GM12878 (cell line): ENCODE data around the gene TRIM67. TPM values are rescaled to one million over a fixed set of nuclear protein-coding genes. Genes with fewer than 3 reads are reported as not detected.

Experiments
- ATAC-seq: fragments of 200-7000 bp; cut with Tn5 transposase; 3 replicates; pipeline ENCODE4 v1.9.1; 2020; ENCODE audit warnings: mild to moderate bottlenecking, moderate library complexity
- BruUV-seq: library from RNA; stranded (reverse); fragments of 400-500 nt; replicated peaks from 2 replicates; lab custom pipeline; 2021; lab: Mats Ljungman, UMichigan
- CTCF ChIA-PET: fragments of 300-600 bp; sonication (Branson Sonifier 250); formaldehyde crosslinking; extraction: SDS; loops from one replicate; lab custom pipeline; 2021; ENCODE audit warnings: inconsistent platforms; lab: Yijun Ruan, JAX
- POLR2A ChIA-PET: fragments of 350-600 bp; formaldehyde crosslinking; extraction: SDS; loops from one replicate; lab custom pipeline; 2021; ENCODE audit warnings: inconsistent platforms; lab: Charles Lee
- RAD21 ChIA-PET: fragments of 300-600 bp; sonication (Branson Sonifier 250); formaldehyde crosslinking; loops from one replicate; lab custom pipeline; 2023; ENCODE audit warnings: antibody characterized with exemption; ENCODE audit not compliant: unreplicated experiment; lab: Charles Lee
- SMC1A ChIA-PET: fragments of 300-600 bp; sonication (Branson Sonifier 250); formaldehyde crosslinking; loops from one replicate; lab custom pipeline; 2023; ENCODE audit not compliant: unreplicated experiment, uncharacterized antibody; lab: Charles Lee
- DNase-seq: peaks from one replicate; pipeline ENCODE4 v3.0.0-alpha.2; 2011; ENCODE audit warnings: low read depth, low spot score
- FAIRE-seq: peaks from 3 replicates; lab custom pipeline; 2011; peaks lifted over from hg19 to GRCh38; lab: Jason Lieb, UNC
- H2AFZ ChIP-seq: 2 replicates; pipeline ENCODE4 v1.6.0; 2011; ENCODE audit warnings: low read depth, low read length, control low read depth; ENCODE audit not compliant: control insufficient read depth
- H3K27ac ChIP-seq: 2 replicates; pipeline ENCODE4 v1.5.1; 2011; ENCODE audit warnings: control low read depth; ENCODE audit not compliant: control insufficient read depth, insufficient read depth
- H3K27me3 ChIP-seq, 2 experiments: replicated peaks in 1 of 2; 2 replicates each; pipeline versions ENCODE4 v1.6.0 to v1.6.1; 2011; ENCODE audit warnings: low read length in 1 of 2; ENCODE audit not compliant: control insufficient read depth in 2 of 2, insufficient read depth in 2 of 2
- H3K36me3 ChIP-seq, 2 experiments: 2 replicates each; pipeline ENCODE4 v1.5.1; 2011; ENCODE audit warnings: low read length in 1 of 2; ENCODE audit not compliant: control insufficient read depth in 2 of 2, insufficient read depth in 2 of 2
- H3K4me1 ChIP-seq: 2 replicates; pipeline ENCODE4 v1.6.1; 2011; ENCODE audit warnings: mild to moderate bottlenecking, low read length, moderate library complexity, mixed read lengths; ENCODE audit not compliant: control insufficient read depth, insufficient read depth
- H3K4me2 ChIP-seq: 2 replicates; pipeline ENCODE4 v1.6.0; 2011; ENCODE audit warnings: control low read depth; ENCODE audit not compliant: control insufficient read depth, insufficient read depth
- H3K4me3 ChIP-seq: fragments of 200-600 bp; sonication (generic); 2 replicates; pipeline ENCODE4 v1.5.1; 2016
- H3K79me2 ChIP-seq: 2 replicates; pipeline ENCODE4 v1.6.0; 2011; ENCODE audit warnings: low read length; ENCODE audit not compliant: control insufficient read depth, insufficient read depth
- H3K9ac ChIP-seq: 2 replicates; pipeline ENCODE4 v1.8.0; 2011; ENCODE audit warnings: low read length, control low read depth, mixed read lengths; ENCODE audit not compliant: control insufficient read depth, insufficient read depth
- H3K9me3 ChIP-seq: replicated peaks from 3 replicates; pipeline ENCODE4 v1.5.1; 2011; ENCODE audit warnings: mild to moderate bottlenecking, low read length; ENCODE audit not compliant: control insufficient read depth, insufficient read depth
- H4K20me1 ChIP-seq: 2 replicates; pipeline ENCODE4 v1.6.0; 2011; ENCODE audit not compliant: control insufficient read depth, insufficient read depth
- CBX5 ChIP-seq: sonication (generic); IDR thresholded peaks from 2 replicates; pipeline ENCODE4 v1.6.1; 2016; ENCODE audit warnings: low read depth, moderate library complexity, mild to moderate bottlenecking, inconsistent platforms
- EZH2 ChIP-seq: IDR thresholded peaks from 2 replicates; pipeline ENCODE4 v1.6.1; 2012; ENCODE audit warnings: low read depth, mild to moderate bottlenecking, control low read depth, inconsistent platforms, low read length, borderline replicate concordance; ENCODE audit not compliant: control insufficient read depth
- GABPA ChIP-seq: IDR thresholded peaks from 2 replicates; pipeline ENCODE4 v1.6.1; 2014; ENCODE audit warnings: antibody characterized with exemption, low read depth, mild to moderate bottlenecking, inconsistent platforms
- PAX8 ChIP-seq: fragments of 450-650 bp; IDR thresholded peaks from 2 replicates; pipeline ENCODE4 v1.6.1; 2017; ENCODE audit warnings: mild to moderate bottlenecking, moderate library complexity
- PBX3 ChIP-seq: IDR thresholded peaks from 2 replicates; pipeline ENCODE4 v1.6.1; 2011; ENCODE audit warnings: mild to moderate bottlenecking, low read depth, low read length, moderate library complexity; ENCODE audit not compliant: insufficient replicate concordance
- PML ChIP-seq: IDR thresholded peaks from 2 replicates; pipeline ENCODE4 v1.6.1; 2012; ENCODE audit warnings: low read length, inconsistent platforms
- POLR2AphosphoS2 ChIP-seq: IDR thresholded peaks from 2 replicates; pipeline ENCODE4 v1.6.1; 2011; ENCODE audit warnings: low read depth, mild to moderate bottlenecking, low read length, improper control_type of control experiment, moderate library complexity
- POU2F2 ChIP-seq: IDR thresholded peaks from 3 replicates; pipeline ENCODE4 v1.6.1; 2011; ENCODE audit warnings: low read depth, mild to moderate bottlenecking, low read length, borderline replicate concordance
- SMARCA5 ChIP-seq: fragments of 450-650 bp; IDR thresholded peaks from 2 replicates; pipeline ENCODE4 v1.6.1; 2017; ENCODE audit warnings: mild to moderate bottlenecking
- SUPT20H ChIP-seq: IDR thresholded peaks from 2 replicates; pipeline ENCODE4 v1.6.1; 2011; ENCODE audit warnings: low read depth, mild to moderate bottlenecking, low read length, moderate library complexity, borderline replicate concordance; ENCODE audit not compliant: control insufficient read depth
- TCF7 ChIP-seq: IDR thresholded peaks from 2 replicates; pipeline ENCODE4 v1.6.1; 2014; ENCODE audit warnings: antibody characterized with exemption, borderline replicate concordance
- YY1 ChIP-seq: IDR thresholded peaks from 2 replicates; pipeline ENCODE4 v1.6.1; 2011; ENCODE audit warnings: low read depth, mild to moderate bottlenecking, low read length
- WGBS: methylation state at CpG from one replicate; pipeline ENCODE4 v1.1.6; 2016; ENCODE audit warnings: low lambda C conversion rate; ENCODE audit not compliant: insufficient replicate concordance, insufficient coverage; ENCODE audit errors: missing lambda C conversion rate; 5-methylcytosine and 5-hydroxymethylcytosine counted together
- in situ Hi-C: fragments of 300-500 bp; cut with MboI; formaldehyde crosslinking; loops from 9 replicates; pipeline ENCODE4 v1.14.3; 2018; ENCODE audit warnings: mixed read lengths
- intact Hi-C: fragments of 100-400 bp; cut with micrococcal nuclease; formaldehyde crosslinking; loops from one replicate; pipeline ENCODE4 v1.14.2; 2022; ENCODE audit not compliant: unreplicated experiment
- polyA plus RNA-seq, 11 experiments: library from polyadenylated mRNA; depleted of rRNA in 4 of 11; unstranded in 6 of 11; stranded (reverse) in 5 of 11; fragments of >200 nt; fragmentation: Nextera tagmentation in 4 of 11; fragmentation: Illumina TruSeq in 1 of 11; extraction: Ambion mirVana in 4 of 11; extraction: Trizol in 1 of 11; gene quantifications; 1 replicate in 1 of 11; 2 replicates in 10 of 11; pipeline versions ENCODE4 v1.2.1 to v1.2.3, GENCODE V29; 2011 to 2016; ENCODE audit warnings: inconsistent platforms in 2 of 11, missing spikeins in 2 of 11, low read depth in 1 of 11
- total RNA-seq, 4 experiments: library from RNA; depleted of rRNA in 3 of 4; stranded (reverse); fragments of >200 nt in 3 of 4; fragmentation: Illumina TruSeq in 1 of 4; extraction: Trizol in 1 of 4; gene quantifications; 2 replicates each; pipeline versions ENCODE4 v1.2.1 to v1.2.3, GENCODE V29; 2013 to 2021

TRIM67 gene
- total and polyA plus RNA-seq, 10 of the 15 experiments (the other 5 are each of a cell fraction or from before 2014, with no cell fraction given), result under 0.01 to 0.01 TPM; not detected in 8

GRCh38 chr1:231144416-231145193 lies 17.3 kb upstream of the TRIM67 start:
- no peak overlapping the region for H3K9ac ChIP-seq
- in situ Hi-C loops (no loop called here), intact Hi-C loops (no loop called here)
- no peaks in the 10 kb centered on the region for H3K4me1 ChIP-seq
- WGBS, result 31% methylated on average over 7 of the region's 7 CpGs
- DNase-seq (no peak), FAIRE-seq (no peak), ATAC-seq (no peak)
- H3K79me2 ChIP-seq, result no peaks in the 10 kb centered on the region
- ChIA-PET CTCF (no interaction called here), SMC1A (no interaction called here), POLR2A (no interaction called here), RAD21 (no interaction called here)
- no peaks in the 10 kb centered on the region for H3K36me3 ChIP-seq
- no peak for TF ChIP-seq TCF7
- TF ChIP-seq PML, result no peak
- TF ChIP-seq SUPT20H, result no peak
- TF ChIP-seq SMARCA5, result no peak
- no peak for TF ChIP-seq PAX8
- TF ChIP-seq EZH2, result no peak
- TF ChIP-seq POU2F2, result no peak
- TF ChIP-seq CBX5, result no peak
- no peak for TF ChIP-seq PBX3
- TF ChIP-seq GABPA, result no peak
- no peak for TF ChIP-seq POLR2AphosphoS2
- TF ChIP-seq YY1, result no peak
- H3K27ac ChIP-seq, result no peak overlapping the region
- H4K20me1 ChIP-seq, result no peaks in the 10 kb centered on the region
- no peaks in the 10 kb centered on the region; a peak in 1 of 4 replicates for H3K27me3 ChIP-seq
- H3K4me2 ChIP-seq, result no peak overlapping the region
- H3K9me3 ChIP-seq, result no peaks in the 10 kb centered on the region; the same call in 2 of the 3 replicates
- no peak overlapping the region for H3K4me3 ChIP-seq
- no TSS peak for BruUV-seq
- H2AFZ ChIP-seq, result no peak overlapping the region
